Uterus (tissue), 4 donors: ENCODE data around the gene FAM227B. TPM values are rescaled to one million over a fixed set of nuclear protein-coding genes. Genes with fewer than 3 reads are reported as not detected.
A peak's percentile ranks its signal among the peaks of the same experiment; 100 is the strongest.
"Not testable (repeated sequence)": the region's sequence is repeated elsewhere in the genome, so short reads cannot be mapped to it uniquely, and the experiment has no call there.

ENCODE experiments used
- DNase-seq, 2 donors: peaks; one replicate each; pipeline ENCODE4 v3.0.0-alpha.2; 2019 to 2020
- H3K27ac ChIP-seq, 2 donors: fragments of 200-600 bp; sonication (generic); 1 replicate in 1 of 2; 2 replicates in 1 of 2; pipeline ENCODE4 v1.5.1; 2016 to 2018
- H3K27me3 ChIP-seq, 2 donors: fragments of 200-600 bp; sonication (generic); one replicate each; pipeline ENCODE4 v1.5.1; 2018 to 2019; ENCODE audit warnings: control low read depth in 1 of 2
- H3K36me3 ChIP-seq, 2 donors: fragments of 200-600 bp; sonication (generic); one replicate each; pipeline ENCODE4 v1.5.1; 2019; ENCODE audit warnings: control low read depth in 1 of 2
- H3K4me1 ChIP-seq, 2 donors: fragments of 200-600 bp; sonication (generic); one replicate each; pipeline ENCODE4 v1.5.1; 2018 to 2019; ENCODE audit warnings: control low read depth in 1 of 2
- H3K4me3 ChIP-seq, 2 donors: fragments of 200-600 bp; sonication (generic); 1 replicate in 1 of 2; 2 replicates in 1 of 2; pipeline ENCODE4 v1.5.1; 2018 to 2019; ENCODE audit warnings: mild to moderate bottlenecking in 1 of 2
- H3K9me3 ChIP-seq, 2 donors: fragments of 200-600 bp; sonication (generic); one replicate each; pipeline ENCODE4 v1.5.1; 2019; ENCODE audit warnings: control low read depth in 1 of 2
- CTCF ChIP-seq, 4 experiments: fragments of 200-600 bp in 2 of 4; fragments of 450-650 bp in 2 of 4; sonication (generic) in 2 of 4; IDR thresholded peaks; one replicate each; pipeline ENCODE4 v1.5.1; 2016 to 2019; ENCODE audit warnings: antibody characterized with exemption in 4 of 4, mild to moderate bottlenecking in 2 of 4, moderate library complexity in 1 of 4
- POLR2A ChIP-seq, 2 donors: fragments of 450-650 bp; IDR thresholded peaks; one replicate each; pipeline ENCODE4 v1.6.1; 2016; ENCODE audit warnings: antibody characterized with exemption in 2 of 2, mild to moderate bottlenecking in 1 of 2, moderate library complexity in 1 of 2
- intact Hi-C: fragments of 100-400 bp; cut with DNase I; formaldehyde crosslinking; loops from one replicate; pipeline ENCODE4 v1.15.1; 2023; ENCODE audit warnings: low total_unique reads
- total RNA-seq, 4 donors: library from RNA; depleted of rRNA in 3 of 4; stranded (reverse); fragments of >200 nt in 3 of 4; gene quantifications; one replicate each; pipeline versions ENCODE4 v1.1.0 to v1.2.4, GENCODE V29; 2014 to 2023
- donor health status: DM: yes; HTN: yes; CAD: no.

FAM227B gene
- total RNA-seq, 4 donors from 2014 or later: 2.6 to 15.7 (median 9.9) TPM

- Histone ChIP-seq H3K27ac (peak overlapping the region; percentile 95 to 96), H3K4me1 (no peaks in the 10 kb centered on the region), H3K9me3 (peaks cover 0 to 6% of the 10 kb centered on the region in 2 donors), H3K36me3 (no peaks in the 10 kb centered on the region), H3K4me3 (peak overlapping the region; percentile 77 to 78), H3K27me3 (no peaks in the 10 kb centered on the region)
- TF ChIP-seq POLR2A (IDR thresholded peaks at IDR 0.05) (no peak), CTCF (IDR thresholded peaks at IDR 0.05) (no peak)
- DNase-seq: no peak
- intact Hi-C loops: no loop called here
These were observed 788 bp upstream of the FAM227B start for GRCh38 chr15:49621401-49621811.

- no peaks in the 10 kb centered on the region for H3K9me3 ChIP-seq
- intact Hi-C loops: no loop called here
- H3K27me3 ChIP-seq: no peaks in the 10 kb centered on the region
- H3K27ac ChIP-seq: peak overlapping the region; percentile 95 to 96
- H3K36me3 ChIP-seq: no peaks in the 10 kb centered on the region
- no peak for DNase-seq
- peak overlapping the region; percentile 77 to 78 for H3K4me3 ChIP-seq
- TF ChIP-seq CTCF (IDR thresholded peaks at IDR 0.05) (peak in 1 of 4 experiments; percentile 22), POLR2A (IDR thresholded peaks at IDR 0.05) (no peak)
- no peaks in the 10 kb centered on the region for H3K4me1 ChIP-seq
These were observed 419 bp downstream of the FAM227B start for GRCh38 chr15:49620199-49620598.

- Histone ChIP-seq H3K4me3 (no peak overlapping the region), H3K9me3 (no peaks in the 10 kb centered on the region), H3K4me1 (no peaks in the 10 kb centered on the region), H3K27ac (peak overlapping the region; percentile 95 to 96), H3K36me3 (no peaks in the 10 kb centered on the region), H3K27me3 (no peaks in the 10 kb centered on the region)
- intact Hi-C loops: no loop called here
- DNase-seq: no peak
- TF ChIP-seq CTCF (IDR thresholded peaks at IDR 0.05): no peak
- TF ChIP-seq POLR2A (IDR thresholded peaks at IDR 0.05): no peak
These were observed 1.4 kb downstream of the FAM227B start for GRCh38 chr15:49619226-49619625.

- H3K9me3 ChIP-seq, DNase-seq, H3K36me3 ChIP-seq, H3K27me3 ChIP-seq, H3K27ac ChIP-seq, H3K4me3 ChIP-seq, H3K4me1 ChIP-seq, intact Hi-C loops: not testable (repeated sequence)
These were observed 8.4 kb downstream of the FAM227B start for GRCh38 chr15:49612240-49612639.

GRCh38 chr15:49610157-49610918, 10.3 kb downstream of the FAM227B start:
- Histone ChIP-seq H3K9me3 (no peaks in the 10 kb centered on the region), H3K27me3 (no peaks in the 10 kb centered on the region)
- TF ChIP-seq POLR2A (IDR thresholded peaks at IDR 0.05) (no peak), CTCF (IDR thresholded peaks at IDR 0.05) (no peak)

More at GRCh38 chr15:49610157-49610918, 10.3 kb downstream of the FAM227B start:
- Histone ChIP-seq H3K36me3 (no peaks in the 10 kb centered on the region), H3K4me3 (no peak overlapping the region), H3K27ac (no peak overlapping the region), H3K4me1 (no peaks in the 10 kb centered on the region)
- no peak for DNase-seq
- intact Hi-C loops: no loop called here
